Esophagus muscularis mucosa (tissue), 3 donors: ENCODE measurements around the gene CACFD1.
A peak's percentile ranks its signal among the peaks of the same experiment; 100 is the strongest.

Experiments used
- POLR2A ChIP-seq: fragments of 450-650 bp; IDR thresholded peaks from one replicate; pipeline ENCODE4 v1.6.1; 2017; ENCODE audit warnings: antibody characterized with exemption, moderate library complexity, mild to moderate bottlenecking, low read depth
- POLR2AphosphoS5 ChIP-seq, 2 donors: sonication (generic); formaldehyde crosslinking; IDR thresholded peaks; one replicate each; pipeline ENCODE4 v1.6.1; 2017; ENCODE audit warnings: antibody characterized with exemption in 2 of 2
- TF ChIP-seq, protein P1 (sequence below), 3 experiments: fragments of 200-600 bp in 2 of 3; fragments of 450-650 bp in 1 of 3; sonication (generic) in 2 of 3; IDR thresholded peaks; one replicate each; pipeline ENCODE4 v1.5.1; 2017 to 2019; ENCODE audit warnings: antibody characterized with exemption in 3 of 3, mild to moderate bottlenecking in 2 of 3, moderate library complexity in 1 of 3

DNA sequence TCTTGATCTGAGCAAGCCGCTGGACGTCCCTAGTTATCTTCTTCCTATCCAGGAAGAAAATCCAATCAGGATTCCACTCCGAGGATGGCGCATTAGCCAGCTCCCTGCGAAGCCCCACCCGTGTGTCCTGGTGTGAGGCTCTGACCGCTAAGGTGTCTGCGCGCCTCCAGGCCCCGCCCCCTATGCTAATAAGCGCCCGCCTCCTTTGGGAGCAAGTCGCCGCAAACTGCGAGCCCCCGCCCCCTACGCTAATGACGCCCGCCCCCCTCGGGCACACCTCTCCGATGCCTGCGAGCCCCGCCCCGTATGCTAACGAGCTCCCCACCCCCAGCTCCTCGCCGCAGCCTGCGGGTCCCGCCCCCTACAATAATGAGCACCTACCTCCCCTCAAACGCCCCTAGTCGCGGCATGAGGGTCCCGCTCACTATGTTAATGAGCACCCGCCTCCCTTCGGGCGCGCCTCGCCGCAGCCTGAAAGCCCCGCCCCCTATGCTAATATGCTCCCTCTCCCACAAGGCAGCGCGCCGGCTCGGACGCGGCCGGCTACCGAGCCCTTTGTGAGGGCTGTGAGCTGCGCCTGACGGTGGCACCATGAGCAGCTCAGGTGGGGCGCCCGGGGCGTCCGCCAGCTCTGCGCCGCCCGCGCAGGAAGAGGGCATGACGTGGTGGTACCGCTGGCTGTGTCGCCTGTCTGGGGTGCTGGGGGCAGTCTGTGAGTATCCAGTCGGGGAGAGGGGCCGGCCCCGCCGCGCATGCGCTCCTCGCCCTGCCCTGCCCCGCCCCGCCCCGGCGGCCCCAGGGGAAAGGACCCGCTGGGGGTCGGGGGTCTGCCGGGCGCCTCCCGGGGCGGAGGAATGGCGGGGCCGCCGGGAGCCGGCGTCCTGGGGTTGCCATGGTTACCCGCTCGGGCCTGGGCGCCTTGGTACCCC, at the start of gene CACFD1:
- TF ChIP-seq, protein P1, sequence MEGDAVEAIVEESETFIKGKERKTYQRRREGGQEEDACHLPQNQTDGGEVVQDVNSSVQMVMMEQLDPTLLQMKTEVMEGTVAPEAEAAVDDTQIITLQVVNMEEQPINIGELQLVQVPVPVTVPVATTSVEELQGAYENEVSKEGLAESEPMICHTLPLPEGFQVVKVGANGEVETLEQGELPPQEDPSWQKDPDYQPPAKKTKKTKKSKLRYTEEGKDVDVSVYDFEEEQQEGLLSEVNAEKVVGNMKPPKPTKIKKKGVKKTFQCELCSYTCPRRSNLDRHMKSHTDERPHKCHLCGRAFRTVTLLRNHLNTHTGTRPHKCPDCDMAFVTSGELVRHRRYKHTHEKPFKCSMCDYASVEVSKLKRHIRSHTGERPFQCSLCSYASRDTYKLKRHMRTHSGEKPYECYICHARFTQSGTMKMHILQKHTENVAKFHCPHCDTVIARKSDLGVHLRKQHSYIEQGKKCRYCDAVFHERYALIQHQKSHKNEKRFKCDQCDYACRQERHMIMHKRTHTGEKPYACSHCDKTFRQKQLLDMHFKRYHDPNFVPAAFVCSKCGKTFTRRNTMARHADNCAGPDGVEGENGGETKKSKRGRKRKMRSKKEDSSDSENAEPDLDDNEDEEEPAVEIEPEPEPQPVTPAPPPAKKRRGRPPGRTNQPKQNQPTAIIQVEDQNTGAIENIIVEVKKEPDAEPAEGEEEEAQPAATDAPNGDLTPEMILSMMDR (IDR thresholded peaks at IDR 0.05), result no peak
- TF ChIP-seq POLR2A (peak; percentile 39), POLR2AphosphoS5 (IDR thresholded peaks at IDR 0.05) (peak; percentile 68 to 92)
